SW 1271 (cell line): Measurements from ENCODE around the gene CHMP4A.
"Not testable (repeated sequence)": the region's sequence is repeated elsewhere in the genome, so short reads cannot be mapped to it uniquely, and the experiment has no call there.

Experiments
- DNase-seq, 2 experiments: peaks; one replicate each; lab custom pipeline; 2025; lab: John Stamatoyannopoulos, UW

The CHMP4A gene

GRCh38 chr14:24246765-24247212 lies 33.5 kb upstream of the CHMP4A start:
- no peak for DNase-seq

- not testable (repeated sequence) for DNase-seq
Measured at GRCh38 chr14:24245350-24245749, 32.1 kb upstream of the CHMP4A start.

- DNase-seq: no peak
Measured at GRCh38 chr14:24243336-24243836, 30.1 kb upstream of the CHMP4A start.

GRCh38 chr14:24241829-24242443 lies 28.6 kb upstream of the CHMP4A start:
- peak; percentile 87 to 96 for DNase-seq

- no peak for DNase-seq
Measured at GRCh38 chr14:24240110-24240918, 27.0 kb upstream of the CHMP4A start.

- no peak for DNase-seq
Measured at GRCh38 chr14:24238527-24239037, 25.3 kb upstream of the CHMP4A start.

- DNase-seq: no peak
Measured at GRCh38 chr14:24238123-24238522, 24.8 kb upstream of the CHMP4A start.

GRCh38 chr14:24237463-24237955 lies 24.2 kb upstream of the CHMP4A start:
- DNase-seq: no peak

- DNase-seq: no peak
Measured at GRCh38 chr14:24236689-24237462, 23.6 kb upstream of the CHMP4A start.

- no peak for DNase-seq
Measured at GRCh38 chr14:24235804-24236688, 22.8 kb upstream of the CHMP4A start.

- DNase-seq: no peak
Measured at GRCh38 chr14:24234095-24235005, 21.1 kb upstream of the CHMP4A start.

- DNase-seq: peak in 1 of 2 experiments; percentile 20
Measured at GRCh38 chr14:24233538-24233866, 20.2 kb upstream of the CHMP4A start.

GRCh38 chr14:24232645-24233537 lies 19.6 kb upstream of the CHMP4A start, which contains the start of gene GMPR2:
TSS of gene GMPR2 (plus strand) at chr14:24232929. CDS start at chr14:24233254, 325 bp downstream.
- DNase-seq: peak in 1 of 2 experiments; percentile 95

- DNase-seq: peak; percentile 88 to 95
Measured at GRCh38 chr14:24232121-24232644, 18.9 kb upstream of the CHMP4A start, which contains the start of gene NEDD8. TSS of gene NEDD8 (minus strand) at chr14:24232367. CDS start at chr14:24232267, 100 bp downstream.

- peak in 1 of 2 experiments; percentile 40 for DNase-seq
Measured at GRCh38 chr14:24231263-24232120, 18.2 kb upstream of the CHMP4A start.

GRCh38 chr14:24228902-24229301 lies 15.6 kb upstream of the CHMP4A start:
- DNase-seq: no peak

- no peak for DNase-seq
Measured at GRCh38 chr14:24226473-24226872, 13.2 kb upstream of the CHMP4A start.
